Retinal pigment epithelial cell (primary cell): ENCODE measurements around the gene ACOXL.
A peak's percentile ranks its signal among the peaks of the same experiment; 100 is the strongest.

ENCODE experiments used
- DNase-seq: peaks from one replicate; pipeline ENCODE4 v3.0.0-alpha.2; 2010; ENCODE audit warnings: low read depth
- H3K4me3 ChIP-seq: 2 replicates; pipeline ENCODE4 v1.5.1; 2011; ENCODE audit warnings: mild to moderate bottlenecking, low read length, control low read depth, moderate library complexity
- TF ChIP-seq, protein P1 (sequence below): conservative IDR thresholded peaks from 2 replicates; pipeline ENCODE4 v1.5.1; 2011; ENCODE audit warnings: low read depth, low read length, control low read depth, inconsistent platforms

ACOXL gene

DNA sequence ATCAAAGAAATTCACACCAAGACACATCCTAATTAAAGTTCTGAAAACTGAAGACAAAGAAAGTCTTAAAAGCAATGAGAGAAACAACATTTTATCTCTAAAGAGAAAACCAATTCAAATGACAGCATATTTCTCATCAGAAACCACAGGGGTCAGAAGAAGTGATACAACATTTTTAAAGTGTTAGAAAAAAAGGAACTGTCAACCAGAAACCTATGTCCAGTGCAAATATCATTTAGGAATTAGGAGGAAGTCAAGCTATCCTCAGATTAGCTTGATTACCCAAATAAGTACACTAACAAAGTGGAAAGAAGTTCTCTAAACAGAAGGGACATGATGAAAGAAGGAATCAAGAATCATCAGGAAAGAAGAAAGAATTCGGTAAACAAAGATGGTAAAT, 328.8 kb downstream of the ACOXL start:
- H3K4me3 ChIP-seq, result no peak overlapping the region
- no peak for DNase-seq
- TF ChIP-seq, protein P1, sequence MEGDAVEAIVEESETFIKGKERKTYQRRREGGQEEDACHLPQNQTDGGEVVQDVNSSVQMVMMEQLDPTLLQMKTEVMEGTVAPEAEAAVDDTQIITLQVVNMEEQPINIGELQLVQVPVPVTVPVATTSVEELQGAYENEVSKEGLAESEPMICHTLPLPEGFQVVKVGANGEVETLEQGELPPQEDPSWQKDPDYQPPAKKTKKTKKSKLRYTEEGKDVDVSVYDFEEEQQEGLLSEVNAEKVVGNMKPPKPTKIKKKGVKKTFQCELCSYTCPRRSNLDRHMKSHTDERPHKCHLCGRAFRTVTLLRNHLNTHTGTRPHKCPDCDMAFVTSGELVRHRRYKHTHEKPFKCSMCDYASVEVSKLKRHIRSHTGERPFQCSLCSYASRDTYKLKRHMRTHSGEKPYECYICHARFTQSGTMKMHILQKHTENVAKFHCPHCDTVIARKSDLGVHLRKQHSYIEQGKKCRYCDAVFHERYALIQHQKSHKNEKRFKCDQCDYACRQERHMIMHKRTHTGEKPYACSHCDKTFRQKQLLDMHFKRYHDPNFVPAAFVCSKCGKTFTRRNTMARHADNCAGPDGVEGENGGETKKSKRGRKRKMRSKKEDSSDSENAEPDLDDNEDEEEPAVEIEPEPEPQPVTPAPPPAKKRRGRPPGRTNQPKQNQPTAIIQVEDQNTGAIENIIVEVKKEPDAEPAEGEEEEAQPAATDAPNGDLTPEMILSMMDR, result no peak

DNA sequence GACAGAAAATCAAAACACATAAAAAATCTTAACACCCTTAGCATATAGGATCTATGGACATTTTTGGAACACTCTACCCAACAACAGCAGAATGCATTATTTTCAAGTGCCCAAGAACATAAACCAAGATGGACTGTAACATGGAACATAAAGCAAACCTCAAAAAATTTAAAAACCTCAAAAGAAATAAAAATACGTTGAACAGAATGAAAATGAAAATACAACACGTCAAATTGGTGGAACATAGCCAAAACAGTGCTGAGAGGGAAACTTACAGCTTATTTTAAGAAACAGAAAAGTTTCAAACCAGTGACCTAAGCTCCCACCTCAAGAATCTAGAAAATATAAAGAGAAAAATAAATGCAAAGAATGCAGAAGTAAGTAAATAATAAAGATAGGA, 330.0 kb downstream of the ACOXL start:
- TF ChIP-seq, protein P1, result no peak
- DNase-seq, result no peak
- no peak overlapping the region for H3K4me3 ChIP-seq

DNA sequence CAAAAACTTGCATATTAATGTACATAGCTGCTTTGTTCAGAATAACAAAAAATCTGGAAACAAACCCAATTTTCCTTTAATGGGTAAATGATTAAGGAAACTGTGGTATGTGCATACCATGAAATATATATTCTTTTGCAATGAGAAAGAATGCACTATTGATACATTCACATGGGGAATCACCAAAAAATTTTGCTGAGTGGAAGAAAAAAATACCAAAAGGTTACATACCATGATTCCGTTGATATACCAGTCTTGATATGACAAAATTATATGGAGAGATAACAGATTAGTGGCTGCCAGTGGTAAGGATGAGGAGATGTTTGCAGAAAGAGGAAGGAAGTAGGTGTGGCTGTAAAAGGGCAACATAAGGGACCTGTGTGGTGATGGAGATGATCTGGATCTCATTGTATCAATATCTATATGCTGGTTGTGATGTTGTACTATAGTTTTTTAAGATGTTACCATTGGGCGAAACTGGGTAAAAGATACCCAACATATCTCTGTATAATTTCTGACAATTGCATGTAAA, 333.8 kb downstream of the ACOXL start:
- no peak overlapping the region for H3K4me3 ChIP-seq
- no peak for DNase-seq
- TF ChIP-seq, protein P1, result no peak

DNA sequence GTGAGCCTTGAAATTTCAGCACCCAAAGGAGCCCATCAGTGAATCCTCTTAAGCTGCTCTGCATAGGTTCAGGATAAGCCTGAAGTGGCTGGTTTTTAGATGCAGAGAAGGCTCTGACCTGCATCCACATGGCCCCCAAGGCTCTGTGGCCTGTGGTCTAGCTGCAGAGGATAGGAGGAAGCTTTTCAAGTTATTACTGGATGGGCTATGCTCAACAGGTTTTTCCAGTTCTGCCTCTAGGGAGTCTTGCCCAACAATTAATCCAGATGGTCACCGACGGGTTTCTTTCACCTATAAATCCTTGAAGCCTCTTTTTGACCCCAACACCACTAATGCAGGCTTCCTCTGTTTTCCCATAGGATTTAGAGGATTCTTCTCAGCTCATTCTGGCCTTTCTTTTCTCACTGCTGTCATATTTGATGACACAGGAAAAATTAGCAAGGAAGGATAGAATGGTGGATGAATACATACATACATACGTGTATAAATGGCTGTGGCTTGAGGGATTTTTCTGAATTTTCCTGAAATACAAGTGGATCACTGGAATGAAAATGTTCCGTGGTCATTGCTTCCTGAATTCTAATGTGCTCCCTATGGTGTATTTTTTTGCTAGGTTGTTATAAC, 336.2 kb downstream of the ACOXL start:
- DNase-seq, result no peak
- TF ChIP-seq, protein P1, result no peak

DNA sequence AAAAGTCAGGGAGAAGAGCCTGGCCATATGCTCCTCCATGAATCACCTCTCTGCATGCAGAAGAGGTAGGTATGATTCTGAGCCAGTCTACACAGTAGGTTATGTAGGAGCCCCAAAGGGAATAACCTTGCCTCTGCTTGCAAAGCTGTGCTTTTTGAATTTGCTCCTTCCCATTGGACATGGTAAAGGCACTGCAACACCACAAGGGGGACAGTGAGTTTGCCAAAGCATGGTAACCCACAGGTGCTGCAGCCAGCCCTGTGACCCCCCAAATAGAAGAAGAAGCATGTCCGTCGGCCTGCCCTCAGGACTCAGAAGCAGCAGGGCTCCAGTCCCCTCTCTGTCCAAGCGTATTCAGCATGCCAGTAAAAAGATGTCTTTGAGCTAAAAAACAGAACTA, 337.3 kb downstream of the ACOXL start:
- no peak for DNase-seq
- TF ChIP-seq, protein P1, result peak; percentile 24

More for the DNA sequence above, 336.2 kb downstream of the ACOXL start:
- H3K4me3 ChIP-seq, result no peak overlapping the region

DNA sequence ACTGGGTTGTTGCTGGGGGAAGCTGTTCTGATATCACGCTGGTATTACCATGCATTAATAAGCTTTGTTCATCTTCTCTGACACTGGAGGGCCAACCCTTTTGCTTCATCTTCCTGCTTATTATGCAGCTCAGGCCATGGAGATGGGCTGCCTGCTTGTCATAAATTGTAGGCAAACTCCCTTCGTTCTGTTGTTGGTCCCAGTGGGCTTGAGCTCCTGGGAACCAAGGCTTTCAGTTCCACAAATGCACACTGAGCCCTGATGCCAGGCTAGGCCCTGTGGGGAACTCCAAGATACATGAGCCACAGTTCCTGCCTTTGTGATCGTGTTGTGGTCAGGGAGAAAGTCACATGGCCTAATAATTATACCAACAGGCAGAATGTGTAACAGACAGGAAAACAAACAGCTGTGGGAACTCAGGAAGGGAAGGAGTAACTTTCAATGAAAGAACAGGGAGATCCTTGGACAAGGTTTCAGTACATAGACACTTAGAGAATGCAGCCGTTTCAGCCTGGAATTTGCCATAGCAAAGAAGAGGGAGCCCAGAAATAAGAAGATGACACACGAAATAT, 339.3 kb downstream of the ACOXL start:
- TF ChIP-seq, protein P1, result no peak
- peak; percentile 76 for DNase-seq
- H3K4me3 ChIP-seq, result no peak overlapping the region

More for the DNA sequence above, 337.3 kb downstream of the ACOXL start:
- H3K4me3 ChIP-seq, result no peak overlapping the region
